Dedifferentiated amniotic fluid mesenchymal stem cell (primary cell): ENCODE results near the gene NAALADL2.
"Not testable (repeated sequence)": the region's sequence is repeated elsewhere in the genome, so short reads cannot be mapped to it uniquely, and the experiment has no call there.

Source experiments
- DNase-seq: peaks from one replicate; pipeline ENCODE4 v3.0.0-alpha.2; 2016; ENCODE audit errors: extremely low spot score

NAALADL2 gene

GRCh38 chr3:175266478-175266877 lies 407.3 kb downstream of the NAALADL2 start:
- DNase-seq: peak; percentile 42

- DNase-seq: peak; percentile 55
Observed at GRCh38 chr3:175267121-175267531, 408.0 kb downstream of the NAALADL2 start.

- no peak for DNase-seq
Observed at GRCh38 chr3:175267561-175267960, 408.4 kb downstream of the NAALADL2 start.

- no peak for DNase-seq
Observed at GRCh38 chr3:175269394-175269793, 410.3 kb downstream of the NAALADL2 start.

- peak; percentile 87 for DNase-seq
Observed at GRCh38 chr3:175270198-175270837, 411.2 kb downstream of the NAALADL2 start.

- peak; percentile 31 for DNase-seq
Observed at GRCh38 chr3:175270866-175271265, 411.7 kb downstream of the NAALADL2 start.

- not testable (repeated sequence) for DNase-seq
Observed at GRCh38 chr3:175271465-175271864, 412.3 kb downstream of the NAALADL2 start.

- no peak for DNase-seq
Observed at GRCh38 chr3:175272392-175272791, 413.3 kb downstream of the NAALADL2 start.

- no peak for DNase-seq
Observed at GRCh38 chr3:175273573-175273972, 414.4 kb downstream of the NAALADL2 start.

- no peak for DNase-seq
Observed at GRCh38 chr3:175274056-175274455, 414.9 kb downstream of the NAALADL2 start.

GRCh38 chr3:175274474-175275218 lies 415.5 kb downstream of the NAALADL2 start:
- no peak for DNase-seq

- no peak for DNase-seq
Observed at GRCh38 chr3:175278680-175279079, 419.5 kb downstream of the NAALADL2 start.

- DNase-seq: no peak
Observed at GRCh38 chr3:175279457-175279856, 420.3 kb downstream of the NAALADL2 start.

GRCh38 chr3:175279911-175280310 lies 420.8 kb downstream of the NAALADL2 start:
- DNase-seq: no peak

GRCh38 chr3:175287361-175287963 lies 428.3 kb downstream of the NAALADL2 start:
- DNase-seq: no peak

- no peak for DNase-seq
Observed at GRCh38 chr3:175288621-175289020, 429.5 kb downstream of the NAALADL2 start.

GRCh38 chr3:175294793-175295192 lies 435.7 kb downstream of the NAALADL2 start:
- no peak for DNase-seq

- DNase-seq: no peak
Observed at GRCh38 chr3:175295248-175296130, 436.4 kb downstream of the NAALADL2 start.

- no peak for DNase-seq
Observed at GRCh38 chr3:175297216-175297615, 438.1 kb downstream of the NAALADL2 start.

GRCh38 chr3:175301741-175302140 lies 442.6 kb downstream of the NAALADL2 start:
- no peak for DNase-seq

- no peak for DNase-seq
Observed at GRCh38 chr3:175304404-175304803, 445.3 kb downstream of the NAALADL2 start.

GRCh38 chr3:175307642-175308041 lies 448.5 kb downstream of the NAALADL2 start:
- no peak for DNase-seq
